Neural cell (in vitro differentiated cells): ENCODE data around the gene TNFRSF12A.

Source experiments
- EP300 ChIP-seq: fragments of 450-650 bp; conservative IDR thresholded peaks from 2 replicates; pipeline ENCODE4 v1.6.1; 2014; ENCODE audit warnings: antibody characterized with exemption, mild to moderate bottlenecking, moderate library complexity; ENCODE audit not compliant: poor library complexity, severe bottlenecking
- EZH2 ChIP-seq: fragments of 200-600, 300-800 bp; shearing (Covaris generic), sonication (generic); IDR thresholded peaks from 2 replicates; pipeline ENCODE4 v1.6.1; 2014; ENCODE audit warnings: antibody characterized with exemption, low read length, borderline replicate concordance, mild to moderate bottlenecking; ENCODE audit not compliant: insufficient read depth, poor library complexity, severe bottlenecking
- MXI1 ChIP-seq: fragments of 450-650 bp; conservative IDR thresholded peaks from 2 replicates; pipeline ENCODE4 v1.6.1; 2014; ENCODE audit warnings: antibody characterized with exemption, mild to moderate bottlenecking; ENCODE audit not compliant: poor library complexity, severe bottlenecking
- POLR2AphosphoS5 ChIP-seq: IDR thresholded peaks from 2 replicates; pipeline ENCODE4 v1.6.1; 2012
- RAD21 ChIP-seq: fragments of 450-650 bp; conservative IDR thresholded peaks from 2 replicates; pipeline ENCODE4 v1.6.1; 2014; ENCODE audit warnings: antibody characterized with exemption, mild to moderate bottlenecking, moderate library complexity
- SMC3 ChIP-seq: fragments of 450-650 bp; conservative IDR thresholded peaks from 2 replicates; pipeline ENCODE4 v1.6.1; 2014; ENCODE audit warnings: antibody characterized with exemption, mild to moderate bottlenecking, moderate library complexity; ENCODE audit not compliant: poor library complexity
- TAF1 ChIP-seq: IDR thresholded peaks from 2 replicates; pipeline ENCODE4 v1.6.1; 2012; ENCODE audit warnings: low read depth
- TF ChIP-seq, protein P1 (sequence below): fragments of 450-650 bp; IDR thresholded peaks from 2 replicates; pipeline ENCODE4 v1.5.1; 2014; ENCODE audit warnings: antibody characterized with exemption, mild to moderate bottlenecking, moderate library complexity; ENCODE audit not compliant: poor library complexity, severe bottlenecking

DNA sequence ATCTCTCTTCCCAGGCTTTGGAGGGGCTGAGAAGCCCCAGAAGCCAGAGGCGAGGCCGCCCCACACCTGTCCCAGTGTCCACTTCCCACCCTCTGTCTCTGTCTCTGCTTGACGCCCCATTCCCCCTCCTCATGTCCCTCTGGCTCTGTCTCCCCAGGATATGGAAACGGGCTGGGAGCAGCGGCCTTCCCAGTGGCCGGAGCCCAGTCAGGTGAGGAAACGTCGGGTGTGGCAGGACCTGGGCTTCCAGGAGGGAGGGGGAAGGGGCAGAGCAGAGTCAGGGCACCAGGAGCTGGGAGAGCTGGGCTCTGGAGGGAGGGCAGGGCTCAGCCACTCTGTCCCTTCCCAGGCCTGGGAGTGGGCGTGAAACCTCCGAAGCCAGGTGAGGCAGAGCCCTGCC lies 29.3 kb upstream of the TNFRSF12A start:
- TF ChIP-seq EZH2 (no peak), EP300 (no peak), POLR2AphosphoS5 (no peak), SMC3 (no peak), TAF1 (no peak), RAD21 (no peak), MXI1 (no peak)
- TF ChIP-seq, protein P1, sequence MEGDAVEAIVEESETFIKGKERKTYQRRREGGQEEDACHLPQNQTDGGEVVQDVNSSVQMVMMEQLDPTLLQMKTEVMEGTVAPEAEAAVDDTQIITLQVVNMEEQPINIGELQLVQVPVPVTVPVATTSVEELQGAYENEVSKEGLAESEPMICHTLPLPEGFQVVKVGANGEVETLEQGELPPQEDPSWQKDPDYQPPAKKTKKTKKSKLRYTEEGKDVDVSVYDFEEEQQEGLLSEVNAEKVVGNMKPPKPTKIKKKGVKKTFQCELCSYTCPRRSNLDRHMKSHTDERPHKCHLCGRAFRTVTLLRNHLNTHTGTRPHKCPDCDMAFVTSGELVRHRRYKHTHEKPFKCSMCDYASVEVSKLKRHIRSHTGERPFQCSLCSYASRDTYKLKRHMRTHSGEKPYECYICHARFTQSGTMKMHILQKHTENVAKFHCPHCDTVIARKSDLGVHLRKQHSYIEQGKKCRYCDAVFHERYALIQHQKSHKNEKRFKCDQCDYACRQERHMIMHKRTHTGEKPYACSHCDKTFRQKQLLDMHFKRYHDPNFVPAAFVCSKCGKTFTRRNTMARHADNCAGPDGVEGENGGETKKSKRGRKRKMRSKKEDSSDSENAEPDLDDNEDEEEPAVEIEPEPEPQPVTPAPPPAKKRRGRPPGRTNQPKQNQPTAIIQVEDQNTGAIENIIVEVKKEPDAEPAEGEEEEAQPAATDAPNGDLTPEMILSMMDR: no peak
